Hepatocyte (in vitro differentiated cells): ENCODE results near the gene ACP6.
"Not testable (repeated sequence)": the region's sequence is repeated elsewhere in the genome, so short reads cannot be mapped to it uniquely, and the experiment has no call there.

Source experiments
- EZH2 ChIP-seq: fragments of 200-600 bp; sonication (generic); IDR thresholded peaks from 2 replicates; pipeline ENCODE4 v1.6.1; 2016; ENCODE audit warnings: antibody characterized with exemption, mild to moderate bottlenecking, borderline replicate concordance
- EZH2phosphoT487 ChIP-seq: fragments of 200-600 bp; sonication (generic); IDR thresholded peaks from one replicate; pipeline ENCODE4 v1.6.1; 2018; ENCODE audit warnings: antibody characterized with exemption, mild to moderate bottlenecking, low read depth, moderate library complexity; ENCODE audit not compliant: unreplicated experiment, severe bottlenecking

DNA sequence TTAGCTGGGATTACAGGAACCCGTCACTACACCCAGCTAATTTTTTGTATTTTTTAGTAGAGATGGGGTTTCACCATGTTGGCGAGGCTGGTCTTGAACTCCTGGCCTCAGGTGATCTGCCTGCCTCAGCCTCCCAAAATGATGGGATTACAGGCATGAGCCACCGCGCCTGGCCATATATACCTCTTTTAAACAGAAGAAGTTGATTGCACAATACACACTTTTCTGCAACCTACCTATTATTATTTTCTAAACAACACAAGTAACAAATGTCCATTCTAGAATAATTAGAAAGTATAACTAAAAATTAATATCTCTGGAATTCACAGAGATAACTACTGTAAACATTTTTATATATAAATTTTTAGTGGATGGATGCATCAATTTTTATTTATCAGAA lies 55.4 kb downstream of the ACP6 start:
- not testable (repeated sequence) for TF ChIP-seq EZH2, EZH2phosphoT487
